HepG2 (cell line): ENCODE data around the gene KDM5B. TPM values are rescaled to one million over a fixed set of nuclear protein-coding genes. Genes with fewer than 3 reads are reported as not detected.

Experiments
- ATAC-seq: fragments of 200-7000 bp; cut with Tn5 transposase; 3 replicates; pipeline ENCODE4 v1.9.1; 2020; ENCODE audit warnings: mild to moderate bottlenecking, moderate library complexity
- BruUV-seq: library from RNA; stranded (reverse); fragments of 400-500 nt; replicated peaks from 2 replicates; lab custom pipeline; 2021; lab: Mats Ljungman, UMichigan
- CTCF ChIA-PET: fragments of 300-600 bp; formaldehyde crosslinking; extraction: SDS; loops from one replicate; lab custom pipeline; 2021; ENCODE audit warnings: low total read pairs, inconsistent platforms, low intra/inter-chr PET ratio; lab: Yijun Ruan, JAX
- POLR2A ChIA-PET: fragments of 350-600 bp; sonication (Branson Sonifier 250); formaldehyde crosslinking; loops from one replicate; lab custom pipeline; 2020; ENCODE audit warnings: antibody characterized with exemption, inconsistent platforms; lab: Yijun Ruan, JAX
- DNase-seq: peaks from one replicate; pipeline ENCODE4 v3.0.0-alpha.2; 2015; ENCODE audit warnings: low spot score
- FAIRE-seq: peaks from 3 replicates; lab custom pipeline; 2011; peaks lifted over from hg19 to GRCh38; lab: Jason Lieb, UNC
- H2AFZ ChIP-seq: one replicate; pipeline ENCODE4 v1.6.1; 2011; ENCODE audit warnings: low read length, inconsistent platforms
- H3K27ac ChIP-seq: fragments of 300-600 bp; 3 replicates; pipeline ENCODE4 v1.8.0; 2011; ENCODE audit warnings: mixed run types, mild to moderate bottlenecking, mixed read lengths, low read length, inconsistent platforms; ENCODE audit not compliant: insufficient read depth; ENCODE audit errors: extremely low read length
- H3K27me3 ChIP-seq, 2 experiments: fragments of 200-600 bp in 1 of 2; 2 replicates in 1 of 2; 3 replicates in 1 of 2; pipeline versions ENCODE4 v1.6.0 to v1.8.0; 2011; ENCODE audit warnings: low read length in 2 of 2, mild to moderate bottlenecking in 2 of 2, moderate library complexity in 2 of 2, inconsistent platforms in 1 of 2; ENCODE audit not compliant: insufficient read depth in 2 of 2, control insufficient read depth in 1 of 2
- H3K36me3 ChIP-seq, 2 experiments: fragments of 200-600 bp in 1 of 2; replicated peaks in 1 of 2; 2 replicates in 1 of 2; 3 replicates in 1 of 2; pipeline versions ENCODE4 v1.5.1 to v1.8.0; 2011; ENCODE audit warnings: low read length in 2 of 2, inconsistent platforms in 1 of 2; ENCODE audit not compliant: insufficient read depth in 2 of 2, control insufficient read depth in 1 of 2
- H3K4me1 ChIP-seq: 2 replicates; pipeline ENCODE4 v1.5.1; 2012; ENCODE audit warnings: low read length, inconsistent platforms; ENCODE audit not compliant: insufficient read depth
- H3K4me2 ChIP-seq: 2 replicates; pipeline ENCODE4 v1.6.0; 2011; ENCODE audit warnings: low read depth, low read length, inconsistent platforms
- H3K4me3 ChIP-seq, 3 experiments: fragments of 200-600 bp in 1 of 3; sonication (generic), shearing (Covaris generic) in 1 of 3; replicated peaks in 1 of 3; 2 replicates each; pipeline ENCODE4 v1.5.1; 2011 to 2016; ENCODE audit warnings: low read length in 3 of 3, inconsistent platforms in 2 of 3, low read depth in 2 of 3, mild to moderate bottlenecking in 2 of 3, control low read depth in 1 of 3, mixed read lengths in 1 of 3; ENCODE audit not compliant: insufficient read depth in 1 of 3
- H3K79me2 ChIP-seq: one replicate; pipeline ENCODE4 v1.6.1; 2011; ENCODE audit warnings: low read length, inconsistent platforms; ENCODE audit not compliant: insufficient read depth
- H3K9ac ChIP-seq: 2 replicates; pipeline ENCODE4 v1.6.0; 2011; ENCODE audit warnings: mild to moderate bottlenecking, low read depth, low read length, inconsistent platforms; ENCODE audit not compliant: insufficient read depth
- H3K9me3 ChIP-seq: 2 replicates; pipeline ENCODE4 v1.5.1; 2012; ENCODE audit warnings: mild to moderate bottlenecking, low read length
- H4K20me1 ChIP-seq: 2 replicates; pipeline ENCODE4 v1.6.0; 2011; ENCODE audit warnings: inconsistent platforms, mild to moderate bottlenecking, low read length, moderate library complexity; ENCODE audit not compliant: insufficient read depth
- BRD4 ChIP-seq: sonication (generic); formaldehyde crosslinking; IDR thresholded peaks from 2 replicates; pipeline ENCODE4 v1.4.0; 2020; ENCODE audit warnings: missing genetic modification reagents
- CBX2 ChIP-seq, 2 experiments: fragments of 200-600 bp in 1 of 2; sonication (generic); formaldehyde crosslinking in 1 of 2; IDR thresholded peaks; 2 replicates each; pipeline versions ENCODE4 v1.7.0 to v1.8.1; 2018 to 2022; ENCODE audit warnings: low read depth in 2 of 2, low read length in 1 of 2, mild to moderate bottlenecking in 1 of 2, missing genetic modification reagents in 1 of 2
- DPF2 ChIP-seq: sonication (generic); formaldehyde crosslinking; IDR thresholded peaks from 2 replicates; pipeline ENCODE4 v1.4.0; 2020; ENCODE audit warnings: mild to moderate bottlenecking, low read depth, missing genetic modification reagents, borderline replicate concordance
- FOXK2 ChIP-seq: fragments of 450-650 bp; IDR thresholded peaks from 2 replicates; pipeline ENCODE4 v1.6.1; 2016
- FOXP1 ChIP-seq, 2 experiments: fragments of 450-650 bp in 1 of 2; IDR thresholded peaks; 2 replicates each; pipeline ENCODE4 v1.6.1; 2017 to 2018; ENCODE audit warnings: antibody characterized with exemption in 1 of 2
- GATAD2A ChIP-seq: IDR thresholded peaks from 2 replicates; pipeline ENCODE4 v1.6.1; 2016
- HNF4G ChIP-seq, 2 experiments: sonication (generic) in 1 of 2; formaldehyde crosslinking in 1 of 2; IDR thresholded peaks; 2 replicates each; pipeline versions ENCODE4 v1.4.0 to v1.6.1; 2011 to 2020; ENCODE audit warnings: borderline replicate concordance in 2 of 2, low read depth in 2 of 2, mild to moderate bottlenecking in 2 of 2, low read length in 1 of 2, missing genetic modification reagents in 1 of 2, moderate library complexity in 1 of 2
- HOXA5 ChIP-seq: sonication (generic); formaldehyde crosslinking; IDR thresholded peaks from 2 replicates; pipeline ENCODE4 v1.4.0; 2020; ENCODE audit warnings: missing genetic modification reagents
- IKZF5 ChIP-seq: IDR thresholded peaks from 2 replicates; pipeline ENCODE4 v1.6.1; 2018; ENCODE audit warnings: missing genetic modification reagents, mild to moderate bottlenecking, missing compliant biosample characterization
- KLF12 ChIP-seq: sonication (generic); formaldehyde crosslinking; IDR thresholded peaks from 2 replicates; pipeline ENCODE4 v1.4.0; 2020; ENCODE audit warnings: missing genetic modification reagents, borderline replicate concordance
- MLLT10 ChIP-seq: sonication (generic); formaldehyde crosslinking; IDR thresholded peaks from 2 replicates; pipeline ENCODE4 v1.4.0; 2020; ENCODE audit warnings: missing genetic modification reagents
- MZF1 ChIP-seq: sonication (generic); formaldehyde crosslinking; IDR thresholded peaks from 2 replicates; pipeline ENCODE4 v1.8.1; 2023; ENCODE audit warnings: mild to moderate bottlenecking, missing genetic modification reagents, borderline replicate concordance
- SP4 ChIP-seq: sonication (generic); formaldehyde crosslinking; IDR thresholded peaks from 2 replicates; pipeline ENCODE4 v1.8.1; 2023; ENCODE audit warnings: mild to moderate bottlenecking, missing genetic modification reagents
- TEAD3 ChIP-seq: optimal IDR thresholded peaks from 2 replicates; pipeline ENCODE3; 2016; ENCODE audit warnings: borderline replicate concordance
- XRCC5 ChIP-seq: fragments of 200-400 bp; formaldehyde crosslinking; optimal IDR thresholded peaks from 2 replicates; pipeline ENCODE3; 2017; ENCODE audit warnings: mild to moderate bottlenecking, low read length
- ZBTB26 ChIP-seq: IDR thresholded peaks from 2 replicates; pipeline ENCODE4 v1.6.1; 2016; ENCODE audit warnings: missing compliant biosample characterization, missing genetic modification reagents, borderline replicate concordance
- ZBTB44 ChIP-seq: sonication (generic); formaldehyde crosslinking; IDR thresholded peaks from 2 replicates; pipeline ENCODE4 v1.4.0; 2020; ENCODE audit warnings: missing genetic modification reagents
- ZNF263 ChIP-seq: sonication (generic); formaldehyde crosslinking; IDR thresholded peaks from 2 replicates; pipeline ENCODE4 v1.4.0; 2020; ENCODE audit warnings: missing genetic modification reagents
- ZNF614 ChIP-seq: IDR thresholded peaks from 2 replicates; pipeline ENCODE4 v1.6.1; 2018; ENCODE audit warnings: missing biosample characterization, missing genetic modification reagents, inconsistent platforms, borderline replicate concordance
- ZNF75D ChIP-seq: sonication (generic); formaldehyde crosslinking; IDR thresholded peaks from 2 replicates; pipeline ENCODE4 v1.8.1; 2023; ENCODE audit warnings: missing genetic modification reagents, mild to moderate bottlenecking, borderline replicate concordance
- WGBS: methylation state at CpG from one replicate; pipeline ENCODE4 v1.1.6; 2017; ENCODE audit warnings: low lambda C conversion rate; 5-methylcytosine and 5-hydroxymethylcytosine counted together
- in situ Hi-C: cut with HindIII; loops from 2 replicates; pipeline ENCODE4 v1.10.0; 2017; ENCODE audit warnings: low pct_unique_long_range_greater_than_20kb; ENCODE audit not compliant: extremely low pct_ligation_motif_present
- intact Hi-C: fragments of 100-400 bp; cut with micrococcal nuclease; formaldehyde crosslinking; loops from one replicate; pipeline ENCODE4 v1.10.0; 2022; ENCODE audit not compliant: unreplicated experiment
- polyA plus RNA-seq, 8 experiments: library from polyadenylated mRNA; depleted of rRNA in 3 of 8; stranded (reverse) in 7 of 8; unstranded in 1 of 8; fragments of >200 nt; fragmentation: Illumina TruSeq in 4 of 8; extraction: Trizol in 4 of 8; gene quantifications; 2 replicates each; pipeline versions ENCODE4 v1.2.1 to v1.2.3, GENCODE V29; 2011 to 2016; ENCODE audit warnings: low read depth in 4 of 8, missing spikeins in 1 of 8, mixed read lengths in 1 of 8; ENCODE audit not compliant: insufficient read depth in 1 of 8
- total RNA-seq, 5 experiments: library from RNA; depleted of rRNA; stranded (reverse); fragments of >200 nt; fragmentation: Illumina TruSeq; extraction: Trizol; gene quantifications; 2 replicates each; pipeline ENCODE4 v1.2.3, GENCODE V29; 2016; ENCODE audit warnings: low read depth in 1 of 5

KDM5B gene
- total and polyA plus RNA-seq, 2 of the 13 experiments (the other 11 are each of a cell fraction or from before 2014, with no cell fraction given): 34.2 to 35.4 TPM

- Histone ChIP-seq H3K79me2 (peaks cover 10% of the 10 kb centered on the region), H4K20me1 (no peaks in the 10 kb centered on the region), H3K4me3 (peak overlapping the region in 1 of 3 experiments; percentile 37; a peak in 2 of 6 replicates), H3K9me3 (no peaks in the 10 kb centered on the region), H3K9ac (peak overlapping the region; percentile 35; the same call in 1 of the 2 replicates), H3K4me2 (peak overlapping the region; percentile 67), H3K27me3 (no peaks in the 10 kb centered on the region; a peak in 1 of 5 replicates), H3K36me3 (peaks cover 1 to 12% of the 10 kb centered on the region in 2 experiments; a peak in 2 of 5 replicates), H3K27ac (peak overlapping the region; percentile 62), H2AFZ (no peak overlapping the region), H3K4me1 (peaks cover 57% of the 10 kb centered on the region)
- DNase-seq (peak; percentile 88), FAIRE-seq (peak; percentile 97), ATAC-seq (peak; percentile 57)
- no TSS peak for BruUV-seq
- WGBS: 0% methylated on average over 3 of the region's 4 CpGs
- in situ Hi-C loops (loop anchor here (5.0 kb wide), 1 partner anchor 45 kb away; the partner anchor contains the start of gene PCAT6), intact Hi-C loops (no loop called here)
- ChIA-PET POLR2A (interaction anchor here (0.7 to 1.4 kb wide), 6 partner anchors 10 to 150 kb away, joined by 3 to 5 read pairs (median 4); partner anchors contain the start of genes PCAT6, RABIF and TMEM183A), CTCF (no interaction called here)
- TF ChIP-seq ZBTB26 (CRISPR knock-in tag): peak; percentile 57; the same call in 1 of the 2 replicates
- TF ChIP-seq ZNF75D (CRISPR knock-in tag): no peak
- peak; percentile 47; the same call in 1 of the 2 replicates for TF ChIP-seq GATAD2A (CRISPR knock-in tag)
- peak; percentile 64; the same call in 1 of the 2 replicates for TF ChIP-seq KLF12 (CRISPR knock-in tag)
- peak; percentile 30; the same call in 1 of the 2 replicates for TF ChIP-seq IKZF5 (CRISPR knock-in tag)
- peak; percentile 46 for TF ChIP-seq XRCC5
- no peak for TF ChIP-seq MZF1
- no peak for TF ChIP-seq ZBTB44 (CRISPR knock-in tag)
- no peak for TF ChIP-seq MLLT10 (CRISPR knock-in tag)
- no peak for TF ChIP-seq FOXP1 (IDR thresholded peaks at IDR 0.05)
- peak; percentile 21; the same call in 1 of the 2 replicates for TF ChIP-seq FOXP1 (CRISPR knock-in tag; IDR thresholded peaks at IDR 0.05)
- peak; percentile 9; the same call in 1 of the 2 replicates for TF ChIP-seq BRD4 (CRISPR knock-in tag)
- TF ChIP-seq HOXA5 (CRISPR knock-in tag): 0 out of 2 replicates have a peak, but pooled peaks have one; percentile 30
- TF ChIP-seq CBX2 (IDR thresholded peaks at IDR 0.05; ENCODE audit: low read depth, low read length): no peak
- no peak for TF ChIP-seq CBX2 (CRISPR knock-in tag; IDR thresholded peaks at IDR 0.05; ENCODE audit: low read depth)
- TF ChIP-seq HNF4G (IDR thresholded peaks at IDR 0.05; ENCODE audit: borderline replicate concordance, low read depth, low read length): peak; percentile 47
- peak; percentile 83; the same call in 1 of the 2 replicates for TF ChIP-seq HNF4G (CRISPR knock-in tag; IDR thresholded peaks at IDR 0.05; ENCODE audit: borderline replicate concordance, low read depth)
- TF ChIP-seq ZNF614 (CRISPR knock-in tag): peak; percentile 54; the same call in 1 of the 2 replicates
- TF ChIP-seq SP4 (CRISPR knock-in tag): no peak; the same call in 1 of the 2 replicates
- TF ChIP-seq TEAD3: peak; percentile 45
- peak; percentile 43; the same call in 1 of the 2 replicates for TF ChIP-seq ZNF263
- no peak for TF ChIP-seq DPF2 (CRISPR knock-in tag)
- peak; percentile 72; the same call in 1 of the 2 replicates for TF ChIP-seq FOXK2
Observed at GRCh38 chr1:202857136-202857610, 49.0 kb upstream of the KDM5B start.
